Loucy (cell line): Measurements from ENCODE around the gene TMEM14A.

Experiments used
- H2AFZ ChIP-seq: fragments of 200-600 bp; sonication (generic); 2 replicates; pipeline ENCODE4 v1.6.0; 2016; ENCODE audit warnings: antibody characterized with exemption, mild to moderate bottlenecking, low read length, moderate library complexity
- H3F3A ChIP-seq: fragments of 200-600 bp; 2 replicates; pipeline ENCODE4 v1.6.0; 2016; ENCODE audit warnings: antibody characterized with exemption, low read depth, mild to moderate bottlenecking
- H3K27me3 ChIP-seq: fragments of 200-600 bp; sonication (generic); 2 replicates; pipeline ENCODE4 v1.6.1; 2014; ENCODE audit warnings: low read length, mild to moderate bottlenecking; ENCODE audit not compliant: insufficient read depth, poor library complexity, severe bottlenecking
- H3K36me3 ChIP-seq: fragments of 200-600 bp; sonication (generic); 2 replicates; pipeline ENCODE4 v1.6.1; 2016; ENCODE audit warnings: low read length; ENCODE audit not compliant: insufficient read depth
- H3K4me1 ChIP-seq: fragments of 200-600 bp; sonication (generic); 2 replicates; pipeline ENCODE4 v1.5.1; 2014; ENCODE audit warnings: low read length, mild to moderate bottlenecking; ENCODE audit not compliant: insufficient read depth, poor library complexity, severe bottlenecking
- H3K4me2 ChIP-seq: fragments of 200-600 bp; sonication (generic); 2 replicates; pipeline ENCODE4 v1.6.0; 2014; ENCODE audit warnings: antibody characterized with exemption, low read length, low read depth, mild to moderate bottlenecking; ENCODE audit not compliant: poor library complexity, severe bottlenecking
- H3K4me3 ChIP-seq: fragments of 200-600 bp; sonication (generic); 2 replicates; pipeline ENCODE4 v1.5.1; 2014; ENCODE audit warnings: low read length, mild to moderate bottlenecking, mixed read lengths; ENCODE audit not compliant: poor library complexity, severe bottlenecking
- H3K79me2 ChIP-seq: fragments of 200-600 bp; sonication (generic); 2 replicates; pipeline ENCODE4 v1.6.1; 2014; ENCODE audit warnings: low read length; ENCODE audit not compliant: insufficient read depth
- H3K9ac ChIP-seq: fragments of 200-600 bp; sonication (generic); 2 replicates; pipeline ENCODE4 v1.6.0; 2014; ENCODE audit warnings: mild to moderate bottlenecking, low read depth, low read length, moderate library complexity; ENCODE audit not compliant: poor library complexity, severe bottlenecking
- H3K9me2 ChIP-seq: fragments of 200-600 bp; sonication (generic); replicated peaks from 2 replicates; pipeline ENCODE4 v1.6.1; 2016; ENCODE audit warnings: low read depth, low read length, mixed read lengths
- H3K9me3 ChIP-seq: fragments of 200-600 bp; sonication (generic); 2 replicates; pipeline ENCODE4 v1.6.1; 2014; ENCODE audit warnings: mild to moderate bottlenecking, antibody characterized with exemption, low read length, low read depth; ENCODE audit not compliant: insufficient read depth
- H4K20me1 ChIP-seq: fragments of 200-600 bp; sonication (generic); 2 replicates; pipeline ENCODE4 v1.6.0; 2014; ENCODE audit warnings: antibody characterized with exemption, low read length, mild to moderate bottlenecking; ENCODE audit not compliant: insufficient read depth, poor library complexity, severe bottlenecking
- CTCF ChIP-seq: fragments of 200-600 bp; sonication (generic); conservative IDR thresholded peaks from 2 replicates; pipeline ENCODE4 v1.5.1; 2014; ENCODE audit warnings: mild to moderate bottlenecking, antibody characterized with exemption, low read length
- EZH2phosphoT487 ChIP-seq: fragments of 200-600 bp; IDR thresholded peaks from 2 replicates; pipeline ENCODE4 v1.6.1; 2018; ENCODE audit warnings: antibody characterized with exemption, mild to moderate bottlenecking, moderate library complexity, borderline replicate concordance

The TMEM14A gene

GRCh38 chr6:52725143-52725534 is 54.2 kb downstream of the TMEM14A start:
- H3K36me3 ChIP-seq, result no peaks in the 10 kb centered on the region
- no peaks in the 10 kb centered on the region for H3K27me3 ChIP-seq
- no peaks in the 10 kb centered on the region for H3F3A ChIP-seq
- H3K4me3 ChIP-seq, result no peak overlapping the region
- no peak overlapping the region for H3K4me2 ChIP-seq
- H2AFZ ChIP-seq, result no peak overlapping the region
- H3K9me3 ChIP-seq, result no peaks in the 10 kb centered on the region
- no peaks in the 10 kb centered on the region for H3K79me2 ChIP-seq
- H3K9ac ChIP-seq, result no peak overlapping the region
- H4K20me1 ChIP-seq, result no peaks in the 10 kb centered on the region
- no peak for TF ChIP-seq EZH2phosphoT487
- no peak for TF ChIP-seq CTCF
- H3K4me1 ChIP-seq, result no peaks in the 10 kb centered on the region
- H3K9me2 ChIP-seq, result no peaks in the 10 kb centered on the region

- Histone ChIP-seq H3F3A (no peaks in the 10 kb centered on the region), H3K79me2 (no peaks in the 10 kb centered on the region), H3K9ac (no peak overlapping the region), H3K4me2 (no peak overlapping the region), H3K27me3 (no peaks in the 10 kb centered on the region), H4K20me1 (no peaks in the 10 kb centered on the region), H3K4me1 (no peaks in the 10 kb centered on the region), H3K9me2 (no peaks in the 10 kb centered on the region), H3K36me3 (no peaks in the 10 kb centered on the region), H3K9me3 (no peaks in the 10 kb centered on the region), H3K4me3 (no peak overlapping the region), H2AFZ (no peak overlapping the region)
- TF ChIP-seq EZH2phosphoT487, result no peak
- no peak for TF ChIP-seq CTCF
These were observed 54.8 kb downstream of the TMEM14A start for GRCh38 chr6:52725535-52726192.

- Histone ChIP-seq H3K4me1 (no peaks in the 10 kb centered on the region), H3K4me2 (no peak overlapping the region), H2AFZ (no peak overlapping the region), H3K36me3 (no peaks in the 10 kb centered on the region), H3K9ac (no peak overlapping the region), H3K9me2 (no peaks in the 10 kb centered on the region), H3K4me3 (no peak overlapping the region), H3K79me2 (no peaks in the 10 kb centered on the region), H3F3A (no peaks in the 10 kb centered on the region), H3K27me3 (no peaks in the 10 kb centered on the region), H3K9me3 (no peaks in the 10 kb centered on the region), H4K20me1 (no peaks in the 10 kb centered on the region)
- TF ChIP-seq CTCF (no peak), EZH2phosphoT487 (no peak)
These were observed 55.3 kb downstream of the TMEM14A start for GRCh38 chr6:52726193-52726542.
